Measurements from ENCODE around the gene ASIC4.

Gene ASIC4

GRCh38 chr2:219536967-219537366, 22.7 kb downstream of the ASIC4 start:
- Histone ChIP-seq H3K4me2 (ENCODE audit: low read length) (no peak overlapping the region), H2BK120ac (ENCODE audit: low read depth, low read length) (no peak overlapping the region), H3K79me2 (ENCODE audit: control insufficient read depth, insufficient read depth, low read length) (no peaks in the 10 kb centered on the region), H3K9ac (ENCODE audit: low read length) (no peak overlapping the region), H3K18ac (ENCODE audit: low read length) (no peak overlapping the region), H3K27me3 (ENCODE audit: insufficient read depth, low read length, poor library complexity) (no peaks in the 10 kb centered on the region), H3K79me1 (ENCODE audit: low read length) (no peaks in the 10 kb centered on the region), H3K56ac (ENCODE audit: low read length) (no peak overlapping the region), H4K8ac (ENCODE audit: low read depth, low read length) (no peak overlapping the region), H3K23ac (ENCODE audit: low read length) (no peak overlapping the region), H2BK5ac (ENCODE audit: low read length) (no peak overlapping the region), H3K27ac (ENCODE audit: low read depth, low read length) (no peak overlapping the region), H3K36me3 (ENCODE audit: control insufficient read depth, insufficient read depth, low read length) (peaks cover 7% of the 10 kb centered on the region), H3K4ac (ENCODE audit: low read depth, low read length) (no peak overlapping the region), H4K5ac (ENCODE audit: low read length) (no peak overlapping the region), H3K4me3 (ENCODE audit: low read length) (no peak overlapping the region), H2BK15ac (replicated peaks; ENCODE audit: low read depth) (no peak overlapping the region), H3K4me1 (ENCODE audit: control insufficient read depth, low read depth, low read length) (peaks cover 3% of the 10 kb centered on the region), H2AK5ac (ENCODE audit: low read length) (no peak overlapping the region)
- DNase-seq = no peak
- no CpG with 5 or more reads among the region's 9 CpGs for WGBS (ENCODE audit: extremely low coverage, insufficient coverage, low lambda C conversion rate)

GRCh38 chr2:219537657-219538488, 23.6 kb downstream of the ASIC4 start:
- Histone ChIP-seq H3K4me1 (ENCODE audit: control insufficient read depth, low read depth, low read length) (peaks cover 6% of the 10 kb centered on the region), H2BK120ac (ENCODE audit: low read depth, low read length) (no peak overlapping the region), H4K8ac (ENCODE audit: low read depth, low read length) (no peak overlapping the region), H3K9ac (ENCODE audit: low read length) (no peak overlapping the region), H3K4me3 (ENCODE audit: low read length) (no peak overlapping the region), H3K56ac (ENCODE audit: low read length) (peak overlapping the region; percentile 25), H2BK15ac (replicated peaks; ENCODE audit: low read depth) (no peak overlapping the region), H3K4ac (ENCODE audit: low read depth, low read length) (no peak overlapping the region), H3K27ac (ENCODE audit: low read depth, low read length) (no peak overlapping the region), H3K79me2 (ENCODE audit: control insufficient read depth, insufficient read depth, low read length) (no peaks in the 10 kb centered on the region), H3K36me3 (ENCODE audit: control insufficient read depth, insufficient read depth, low read length) (peaks cover 7% of the 10 kb centered on the region), H2BK5ac (ENCODE audit: low read length) (no peak overlapping the region), H3K23ac (ENCODE audit: low read length) (no peak overlapping the region), H3K4me2 (ENCODE audit: low read length) (no peak overlapping the region), H3K18ac (ENCODE audit: low read length) (no peak overlapping the region), H4K5ac (ENCODE audit: low read length) (no peak overlapping the region), H2AK5ac (ENCODE audit: low read length) (no peak overlapping the region), H3K27me3 (ENCODE audit: insufficient read depth, low read length, poor library complexity) (no peaks in the 10 kb centered on the region), H3K79me1 (ENCODE audit: low read length) (peaks cover 4% of the 10 kb centered on the region)
- WGBS (ENCODE audit: extremely low coverage, insufficient coverage, low lambda C conversion rate) = no CpG with 5 or more reads among the region's 15 CpGs
- DNase-seq = peak; percentile 70

- no peak for DNase-seq
- no CpG with 5 or more reads among the region's 6 CpGs for WGBS (ENCODE audit: extremely low coverage, insufficient coverage, low lambda C conversion rate)
- no peak overlapping the region for H3K18ac ChIP-seq (ENCODE audit: low read length)
Measured at GRCh38 chr2:219538504-219538951, 24.2 kb downstream of the ASIC4 start.

GRCh38 chr2:219538956-219539788, 24.9 kb downstream of the ASIC4 start:
- no CpG with 5 or more reads among the region's 32 CpGs for WGBS (ENCODE audit: extremely low coverage, insufficient coverage, low lambda C conversion rate)
- H3K4me1 ChIP-seq (ENCODE audit: control insufficient read depth, low read depth, low read length) = peaks cover 6% of the 10 kb centered on the region
- H3K36me3 ChIP-seq (ENCODE audit: control insufficient read depth, insufficient read depth, low read length) = peaks cover 7% of the 10 kb centered on the region
- no peak overlapping the region for H3K56ac ChIP-seq (ENCODE audit: low read length)
- no peak for DNase-seq
- no peak overlapping the region for H2AK5ac ChIP-seq (ENCODE audit: low read length)
- no peak overlapping the region for H3K4ac ChIP-seq (ENCODE audit: low read depth, low read length)
- peaks cover 4% of the 10 kb centered on the region for H3K79me1 ChIP-seq (ENCODE audit: low read length)
- no peak overlapping the region for H4K8ac ChIP-seq (ENCODE audit: low read depth, low read length)
- H2BK120ac ChIP-seq (ENCODE audit: low read depth, low read length) = no peak overlapping the region
- no peak overlapping the region for H3K23ac ChIP-seq (ENCODE audit: low read length)
- H3K18ac ChIP-seq (ENCODE audit: low read length) = no peak overlapping the region
- no peak overlapping the region for H3K4me2 ChIP-seq (ENCODE audit: low read length)
- no peak overlapping the region for H3K27ac ChIP-seq (ENCODE audit: low read depth, low read length)
- no peaks in the 10 kb centered on the region for H3K27me3 ChIP-seq (ENCODE audit: insufficient read depth, low read length, poor library complexity)
- no peak overlapping the region for H2BK5ac ChIP-seq (ENCODE audit: low read length)
- no peak overlapping the region for H4K5ac ChIP-seq (ENCODE audit: low read length)
- H3K79me2 ChIP-seq (ENCODE audit: control insufficient read depth, insufficient read depth, low read length) = no peaks in the 10 kb centered on the region
- no peak overlapping the region for H2BK15ac ChIP-seq (replicated peaks; ENCODE audit: low read depth)
- H3K9ac ChIP-seq (ENCODE audit: low read length) = no peak overlapping the region
- H3K4me3 ChIP-seq (ENCODE audit: low read length) = no peak overlapping the region

More at GRCh38 chr2:219538504-219538951, 24.2 kb downstream of the ASIC4 start:
- Histone ChIP-seq H3K4me2 (ENCODE audit: low read length) (no peak overlapping the region), H3K56ac (ENCODE audit: low read length) (no peak overlapping the region), H3K79me2 (ENCODE audit: control insufficient read depth, insufficient read depth, low read length) (no peaks in the 10 kb centered on the region), H3K23ac (ENCODE audit: low read length) (no peak overlapping the region), H3K27me3 (ENCODE audit: insufficient read depth, low read length, poor library complexity) (no peaks in the 10 kb centered on the region), H2BK15ac (replicated peaks; ENCODE audit: low read depth) (no peak overlapping the region), H2BK120ac (ENCODE audit: low read depth, low read length) (no peak overlapping the region), H4K5ac (ENCODE audit: low read length) (no peak overlapping the region), H2BK5ac (ENCODE audit: low read length) (no peak overlapping the region), H4K8ac (ENCODE audit: low read depth, low read length) (no peak overlapping the region), H3K27ac (ENCODE audit: low read depth, low read length) (no peak overlapping the region), H3K79me1 (ENCODE audit: low read length) (peaks cover 4% of the 10 kb centered on the region), H3K4me1 (ENCODE audit: control insufficient read depth, low read depth, low read length) (peaks cover 6% of the 10 kb centered on the region), H3K4me3 (ENCODE audit: low read length) (no peak overlapping the region), H3K4ac (ENCODE audit: low read depth, low read length) (no peak overlapping the region), H3K9ac (ENCODE audit: low read length) (no peak overlapping the region), H2AK5ac (ENCODE audit: low read length) (no peak overlapping the region), H3K36me3 (ENCODE audit: control insufficient read depth, insufficient read depth, low read length) (peaks cover 7% of the 10 kb centered on the region)

GRCh38 chr2:219539926-219540678, 25.8 kb downstream of the ASIC4 start:
- Histone ChIP-seq H4K5ac (ENCODE audit: low read length) (no peak overlapping the region), H2BK15ac (replicated peaks; ENCODE audit: low read depth) (no peak overlapping the region), H3K4me3 (ENCODE audit: low read length) (no peak overlapping the region), H3K4ac (ENCODE audit: low read depth, low read length) (no peak overlapping the region), H2BK5ac (ENCODE audit: low read length) (no peak overlapping the region), H3K56ac (ENCODE audit: low read length) (no peak overlapping the region), H4K8ac (ENCODE audit: low read depth, low read length) (no peak overlapping the region), H3K9ac (ENCODE audit: low read length) (no peak overlapping the region), H3K79me1 (ENCODE audit: low read length) (peaks cover 4% of the 10 kb centered on the region), H3K18ac (ENCODE audit: low read length) (no peak overlapping the region), H3K27me3 (ENCODE audit: insufficient read depth, low read length, poor library complexity) (no peaks in the 10 kb centered on the region), H3K4me2 (ENCODE audit: low read length) (no peak overlapping the region), H3K27ac (ENCODE audit: low read depth, low read length) (no peak overlapping the region), H3K4me1 (ENCODE audit: control insufficient read depth, low read depth, low read length) (peaks cover 6% of the 10 kb centered on the region), H2AK5ac (ENCODE audit: low read length) (no peak overlapping the region), H2BK120ac (ENCODE audit: low read depth, low read length) (no peak overlapping the region), H3K23ac (ENCODE audit: low read length) (no peak overlapping the region), H3K79me2 (ENCODE audit: control insufficient read depth, insufficient read depth, low read length) (no peaks in the 10 kb centered on the region), H3K36me3 (ENCODE audit: control insufficient read depth, insufficient read depth, low read length) (peaks cover 7% of the 10 kb centered on the region)
- WGBS (ENCODE audit: extremely low coverage, insufficient coverage, low lambda C conversion rate) = no CpG with 5 or more reads among the region's 46 CpGs
- DNase-seq = no peak
